GM19452 (cell line): Measurements from ENCODE around the gene ZDBF2.
"Not testable (repeated sequence)": the region's sequence is repeated elsewhere in the genome, so short reads cannot be mapped to it uniquely, and the experiment has no call there.

Source experiments
- ATAC-seq: cut with Tn5 transposase; IDR thresholded peaks from one replicate; pipeline ENCODE4 v1.9.1; 2021; ENCODE audit not compliant: unreplicated experiment

ZDBF2 gene

DNA sequence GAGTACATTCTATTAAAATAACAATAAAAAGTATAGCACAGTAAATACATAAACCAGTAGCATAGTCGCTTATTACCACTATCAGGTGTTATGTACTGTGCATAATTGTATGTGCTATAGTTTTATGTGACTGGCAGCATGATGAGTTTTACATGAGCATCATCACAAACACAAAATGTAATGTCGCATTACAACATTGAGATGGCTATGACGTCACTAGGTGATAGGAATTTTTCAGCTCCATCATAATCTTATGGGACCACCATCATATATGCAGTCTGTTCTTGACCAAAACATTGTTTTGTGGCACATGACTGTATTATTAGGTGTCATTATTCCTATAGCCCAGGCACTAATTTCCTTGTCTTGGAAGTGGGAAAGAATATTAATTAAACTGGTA, 48.6 kb downstream of the ZDBF2 start:
- ATAC-seq, result no peak

- ATAC-seq, result no peak
Measured at GRCh38 chr2:206323486-206323885, 49.0 kb downstream of the ZDBF2 start.

DNA sequence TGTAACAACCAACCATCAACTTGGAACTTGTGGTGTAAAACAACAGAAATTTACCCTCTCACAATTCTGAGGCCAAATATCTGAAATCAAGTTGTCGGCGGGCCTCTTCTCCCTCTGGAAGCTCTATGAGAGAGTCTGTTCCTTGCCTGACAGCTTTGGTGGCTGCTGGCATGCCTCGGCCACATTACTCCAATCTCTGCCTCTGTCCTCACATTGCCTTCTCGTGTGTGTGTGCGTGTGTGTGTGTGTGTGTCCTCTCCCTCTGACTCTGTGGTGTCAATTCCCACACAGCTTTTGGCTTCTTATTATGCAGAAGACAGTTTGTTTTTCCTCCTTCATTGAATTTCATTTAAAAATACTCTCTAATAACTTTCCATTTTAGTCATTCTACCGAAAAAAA, 50.4 kb downstream of the ZDBF2 start:
- no peak for ATAC-seq

- ATAC-seq, result no peak
Measured at GRCh38 chr2:206328974-206329373, 54.5 kb downstream of the ZDBF2 start.

DNA sequence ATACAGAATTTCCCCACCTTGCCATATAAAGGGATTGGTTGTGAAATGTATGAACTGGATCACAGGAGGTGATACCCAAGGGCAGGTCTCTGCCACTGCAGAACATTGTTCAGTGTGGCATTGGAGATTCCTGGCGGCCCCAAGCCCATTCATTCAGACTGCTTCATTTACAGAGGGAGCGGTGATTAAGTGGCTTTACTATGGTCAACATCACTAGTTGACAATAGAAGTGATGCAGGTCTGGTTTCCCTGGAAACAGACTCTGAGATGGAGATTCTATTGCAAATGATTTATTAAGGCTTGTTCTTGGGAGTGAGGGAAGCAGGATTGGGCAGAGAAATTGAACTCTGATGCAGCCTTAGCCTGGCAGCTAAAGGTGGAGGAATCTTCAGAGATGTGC, 62.4 kb downstream of the ZDBF2 start:
- no peak for ATAC-seq

DNA sequence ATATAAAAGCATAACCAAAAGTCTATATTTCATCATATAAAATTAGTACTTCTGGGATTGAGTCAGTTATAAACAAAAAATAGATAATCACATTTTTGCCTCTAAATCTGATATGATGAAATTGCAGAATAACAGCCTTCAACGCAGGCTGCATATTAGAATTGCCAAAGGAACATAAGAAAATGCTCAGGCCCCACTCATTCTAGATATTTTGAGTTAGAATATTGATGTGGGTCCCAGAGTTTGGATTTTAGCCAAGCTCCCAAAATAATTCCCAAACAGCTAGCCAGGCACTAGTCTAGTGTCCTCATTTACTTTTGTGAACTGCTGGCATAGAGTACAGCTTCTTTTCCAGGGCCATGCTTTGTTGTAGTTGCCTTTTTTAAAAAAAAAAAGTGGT, 63.5 kb downstream of the ZDBF2 start:
- ATAC-seq, result no peak

DNA sequence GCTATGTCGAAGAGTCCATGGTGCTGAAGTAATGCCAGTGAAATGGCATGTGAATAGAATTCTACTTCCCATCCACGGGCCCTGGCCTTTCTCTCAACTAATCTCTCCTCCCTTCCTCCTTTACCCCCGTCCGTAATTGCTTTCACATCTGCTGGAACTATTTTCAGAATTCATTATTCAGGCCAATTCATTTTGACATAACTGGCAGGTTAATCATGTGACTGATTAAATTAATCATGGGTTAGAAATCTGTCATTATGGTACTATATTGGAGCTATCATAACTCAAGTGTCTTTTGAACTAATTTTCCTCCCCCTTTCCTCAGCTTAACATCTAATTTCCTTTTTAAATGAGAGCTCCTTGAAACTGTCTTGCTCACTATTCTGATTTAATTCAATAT, 66.9 kb downstream of the ZDBF2 start:
- no peak for ATAC-seq

- ATAC-seq, result no peak
Measured at GRCh38 chr2:206343144-206343543, 68.7 kb downstream of the ZDBF2 start.

DNA sequence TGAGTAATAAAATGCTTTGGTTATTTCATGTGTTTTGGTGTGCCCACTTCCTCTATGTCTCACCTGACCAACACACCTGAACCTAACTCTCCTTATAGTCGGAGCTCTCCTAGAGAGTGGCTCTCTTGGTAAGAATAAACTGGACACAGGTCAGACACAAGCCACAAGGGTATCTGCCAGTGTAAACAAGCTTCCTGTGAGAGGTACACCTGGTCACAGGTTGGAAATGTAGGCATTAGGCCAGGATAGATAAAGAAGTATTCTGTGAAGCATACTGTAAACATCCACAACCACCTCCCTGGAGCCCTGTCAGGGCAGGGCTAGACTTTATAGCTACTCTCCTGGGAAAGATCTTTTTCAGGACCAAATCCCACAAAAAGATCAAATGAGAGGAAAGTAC, 69.4 kb downstream of the ZDBF2 start:
- no peak for ATAC-seq

DNA sequence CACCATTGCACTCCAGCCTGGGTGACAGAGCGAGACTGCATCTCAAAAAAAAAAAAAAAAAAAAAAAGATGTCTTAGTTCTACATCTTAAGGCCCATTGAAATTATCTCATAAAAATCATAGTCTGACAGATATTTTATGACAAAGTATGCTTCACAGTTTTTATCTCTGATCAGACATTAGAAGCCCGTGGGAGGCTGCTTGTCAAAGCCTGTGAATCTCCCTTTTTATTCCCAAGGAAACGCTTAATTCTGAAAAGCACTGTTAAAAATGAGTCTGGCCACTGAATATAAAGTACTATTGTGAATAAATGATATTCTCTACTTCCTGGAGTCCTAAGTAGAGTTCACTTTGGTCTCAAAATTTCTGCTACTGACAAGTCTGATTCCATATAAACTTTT, 71.1 kb downstream of the ZDBF2 start:
- no peak for ATAC-seq

DNA sequence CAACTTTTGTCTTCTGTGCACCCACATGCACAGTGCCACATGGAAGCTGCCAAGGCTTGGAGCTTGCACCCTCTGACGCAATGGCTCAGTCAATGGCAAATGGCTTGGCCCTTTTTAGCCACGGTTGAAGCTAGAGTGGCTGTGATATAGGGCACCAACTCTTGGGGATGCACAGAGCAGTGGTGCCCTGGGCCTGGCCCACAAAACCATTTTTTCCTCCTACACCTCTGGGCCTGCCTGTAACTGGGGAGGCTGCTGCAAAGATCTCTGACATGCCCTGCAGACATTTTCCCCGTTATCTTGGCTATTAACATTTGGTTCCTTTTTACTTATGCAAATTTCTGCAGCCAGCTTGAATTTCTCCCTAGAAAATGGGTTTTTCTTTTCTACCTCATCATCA, 74.9 kb downstream of the ZDBF2 start:
- no peak for ATAC-seq

DNA sequence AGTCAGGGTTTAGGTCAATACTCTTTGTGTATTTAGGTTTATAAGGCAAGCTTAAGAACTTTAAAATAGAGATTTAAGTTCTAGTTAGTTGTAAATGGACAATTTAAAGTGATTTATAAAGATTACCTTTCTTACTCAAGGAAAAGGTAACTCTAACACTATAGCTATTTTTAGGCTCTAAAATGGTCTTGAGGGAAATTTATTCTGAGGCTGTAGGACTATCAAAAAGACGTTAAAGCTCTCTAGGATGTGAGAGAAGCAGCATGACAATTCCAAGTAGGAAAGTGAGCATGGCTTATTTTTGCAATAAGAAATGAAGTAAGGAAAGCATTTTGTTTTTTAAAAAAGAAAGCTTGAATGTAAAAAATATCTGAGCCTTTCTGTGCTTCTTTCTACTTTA, 78.1 kb downstream of the ZDBF2 start:
- no peak for ATAC-seq

GRCh38 chr2:206353685-206354084, 79.2 kb downstream of the ZDBF2 start:
- ATAC-seq, result no peak

GRCh38 chr2:206354129-206354528, 79.7 kb downstream of the ZDBF2 start:
- ATAC-seq, result no peak

- not testable (repeated sequence) for ATAC-seq
Measured at GRCh38 chr2:206356840-206357239, 82.4 kb downstream of the ZDBF2 start.

DNA sequence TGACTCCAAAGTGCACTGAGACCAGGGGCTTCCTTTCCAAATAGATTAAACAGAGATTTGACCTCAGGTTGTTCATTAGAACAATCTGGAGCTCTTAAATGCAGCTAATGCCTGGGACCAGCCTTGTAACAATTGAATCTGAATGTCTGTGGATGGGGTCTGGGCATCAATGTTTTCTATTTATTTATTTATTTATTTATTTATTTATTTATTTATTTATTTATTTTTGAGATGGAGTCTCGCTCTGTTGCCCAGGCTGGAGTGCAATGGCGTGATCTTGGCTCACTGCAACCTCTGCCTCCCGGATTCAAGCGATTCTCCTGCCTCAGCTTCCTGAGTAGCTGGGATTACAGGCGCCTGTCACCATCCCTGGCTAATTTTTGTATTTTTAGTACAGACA, 86.4 kb downstream of the ZDBF2 start:
- not testable (repeated sequence) for ATAC-seq

- no peak for ATAC-seq
Measured at GRCh38 chr2:206361407-206362045, 87.1 kb downstream of the ZDBF2 start.
